SJCRH30 (cell line): ENCODE measurements around the gene TSPAN33. TPM values are rescaled to one million over a fixed set of nuclear protein-coding genes. Genes with fewer than 3 reads are reported as not detected.
"Not testable (repeated sequence)": the region's sequence is repeated elsewhere in the genome, so short reads cannot be mapped to it uniquely, and the experiment has no call there.

Experiments
- DNase-seq, 2 experiments: peaks; one replicate each; pipeline ENCODE4 v3.0.0-alpha.2; 2015 to 2020
- H3K27ac ChIP-seq: fragments of 250-450 bp; sonication (Bioruptor Pico); 2 replicates; pipeline ENCODE4 v1.5.1; 2020; ENCODE audit warnings: mild to moderate bottlenecking, moderate library complexity
- H3K27me3 ChIP-seq: fragments of 250-450 bp; sonication (Bioruptor Pico); 2 replicates; pipeline ENCODE4 v1.5.1; 2020; ENCODE audit warnings: mild to moderate bottlenecking, moderate library complexity
- H3K36me3 ChIP-seq: fragments of 250-450 bp; sonication (Bioruptor Pico); 2 replicates; pipeline ENCODE4 v1.5.1; 2020; ENCODE audit warnings: mild to moderate bottlenecking, moderate library complexity
- H3K4me1 ChIP-seq: fragments of 250-450 bp; sonication (Bioruptor Pico); 2 replicates; pipeline ENCODE4 v1.5.1; 2020; ENCODE audit warnings: mild to moderate bottlenecking, moderate library complexity
- H3K4me3 ChIP-seq: fragments of 250-450 bp; sonication (Bioruptor Pico); 2 replicates; pipeline ENCODE4 v1.5.1; 2020; ENCODE audit warnings: mild to moderate bottlenecking, moderate library complexity
- H3K9me3 ChIP-seq: fragments of 250-450 bp; sonication (Bioruptor Pico); replicated peaks from 2 replicates; pipeline ENCODE4 v1.5.1; 2020; ENCODE audit warnings: mild to moderate bottlenecking, moderate library complexity
- total RNA-seq: library from RNA; depleted of rRNA; stranded (reverse); fragments of >200 nt; shearing (Covaris generic); gene quantifications from 2 replicates; pipeline ENCODE4 v1.2.3, GENCODE V29; 2014; rRNA removed

Gene TSPAN33
- total RNA-seq, 1 experiment from 2014 or later: 47.8 TPM

DNA sequence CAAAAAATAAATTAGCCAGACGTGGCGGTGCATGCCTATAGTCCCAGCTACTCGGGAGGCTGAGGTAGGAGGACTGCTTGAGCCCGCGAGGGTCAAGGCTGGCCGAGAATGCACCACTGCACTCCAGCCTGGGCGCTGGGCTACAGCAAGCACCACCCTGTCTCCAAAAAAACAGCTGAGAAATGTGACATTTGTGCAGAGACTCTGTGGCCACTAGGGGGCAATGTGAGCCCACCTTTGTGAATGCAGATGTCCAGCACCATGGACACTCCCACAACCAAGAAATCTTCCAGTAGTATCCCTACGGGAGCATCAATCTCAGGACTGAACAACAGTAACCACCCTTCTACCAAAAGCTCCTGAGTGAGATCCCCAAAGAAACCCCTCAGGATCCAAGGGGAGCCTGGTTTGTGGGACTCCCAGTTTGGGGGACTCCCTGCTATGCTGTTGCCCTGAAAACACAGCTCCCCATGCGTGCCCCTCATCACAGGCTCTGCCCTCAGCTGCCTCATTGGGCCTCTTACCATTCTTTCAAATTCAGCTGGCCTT, 74.1 kb downstream of the TSPAN33 start:
- Histone ChIP-seq H3K27me3 (no peaks in the 10 kb centered on the region), H3K9me3 (no peaks in the 10 kb centered on the region), H3K27ac (no peak overlapping the region), H3K36me3 (no peaks in the 10 kb centered on the region), H3K4me1 (peaks cover 3% of the 10 kb centered on the region; the same call in 1 of the 2 replicates), H3K4me3 (no peak overlapping the region)
- DNase-seq: peak; percentile 86 to 96

DNA sequence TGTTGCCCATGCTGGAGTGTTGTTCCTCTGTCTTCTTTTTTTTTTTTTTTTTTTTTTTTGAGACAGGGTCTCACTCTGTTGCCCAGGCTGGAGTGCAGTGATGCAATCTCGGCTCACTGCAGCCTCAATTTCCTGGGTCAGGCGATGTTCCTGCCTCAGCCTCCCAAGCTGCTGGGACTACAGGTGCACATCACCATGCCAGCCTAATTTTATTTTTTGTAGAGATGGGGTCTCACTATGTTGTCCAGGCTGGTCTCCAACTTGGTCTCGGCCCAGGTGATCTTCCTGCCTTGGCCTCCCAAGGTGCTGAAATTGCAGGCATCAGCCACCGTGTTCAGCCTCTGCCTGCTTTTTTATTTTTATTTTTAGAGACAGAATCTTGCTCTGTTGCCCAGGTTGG, 74.7 kb downstream of the TSPAN33 start:
- H3K9me3 ChIP-seq, DNase-seq, H3K27ac ChIP-seq, H3K4me1 ChIP-seq, H3K4me3 ChIP-seq, H3K27me3 ChIP-seq, H3K36me3 ChIP-seq: not testable (repeated sequence)

Other genes with a start within 250 kb of the TSPAN33 start
- gene KCP, start 234.0 kb upstream of the TSPAN33 start, total RNA-seq: 0.20 and 0.38 TPM in 2 replicates
- 0.08 and 0.16 TPM in 2 replicates for gene IRF5, start 206.8 kb upstream of the TSPAN33 start, total RNA-seq
- gene TNPO3, start 89.6 kb upstream of the TSPAN33 start, total RNA-seq: 80.2 and 82.3 TPM in 2 replicates
- 40.5 and 43.2 TPM in 2 replicates for gene SMO, start 43.9 kb downstream of the TSPAN33 start, total RNA-seq
- 10.2 and 10.9 TPM in 2 replicates for gene AHCYL2, start 80.3 kb downstream of the TSPAN33 start, total RNA-seq